GM11168 (cell line): ENCODE data around the gene ANKRD40.

ENCODE experiments used
- in situ Hi-C: fragments of 300-500 bp; cut with MboI; formaldehyde crosslinking; loops from one replicate; pipeline ENCODE4 v1.12.0; 2022; ENCODE audit warnings: low sequenced_read_pairs; ENCODE audit not compliant: unreplicated experiment

Gene ANKRD40

GRCh38 chr17:50675190-50675589 is 32.5 kb downstream of the ANKRD40 start:
- in situ Hi-C loops, result no loop called here

GRCh38 chr17:50672831-50673551 is 34.7 kb downstream of the ANKRD40 start:
- in situ Hi-C loops, result no loop called here

- in situ Hi-C loops, result no loop called here
Observed at GRCh38 chr17:50672071-50672470, 35.6 kb downstream of the ANKRD40 start.

- in situ Hi-C loops, result no loop called here
Observed at GRCh38 chr17:50668838-50669581, 38.7 kb downstream of the ANKRD40 start.

GRCh38 chr17:50668025-50668837 is 39.5 kb downstream of the ANKRD40 start:
- in situ Hi-C loops, result no loop called here

- in situ Hi-C loops, result no loop called here
Observed at GRCh38 chr17:50667259-50668024, 40.3 kb downstream of the ANKRD40 start.

- in situ Hi-C loops, result no loop called here
Observed at GRCh38 chr17:50666316-50666715, 41.4 kb downstream of the ANKRD40 start.

GRCh38 chr17:50665838-50666237 is 41.9 kb downstream of the ANKRD40 start:
- in situ Hi-C loops, result no loop called here

GRCh38 chr17:50664788-50665458 is 42.8 kb downstream of the ANKRD40 start:
- in situ Hi-C loops, result no loop called here

GRCh38 chr17:50663812-50664374 is 43.8 kb downstream of the ANKRD40 start:
- in situ Hi-C loops, result no loop called here

- in situ Hi-C loops, result no loop called here
Observed at GRCh38 chr17:50662632-50663225, 45.0 kb downstream of the ANKRD40 start.

GRCh38 chr17:50661795-50662391 is 45.8 kb downstream of the ANKRD40 start:
- in situ Hi-C loops, result no loop called here

GRCh38 chr17:50661348-50661747 is 46.4 kb downstream of the ANKRD40 start:
- in situ Hi-C loops, result no loop called here

- in situ Hi-C loops, result no loop called here
Observed at GRCh38 chr17:50660887-50661345, 46.8 kb downstream of the ANKRD40 start.

GRCh38 chr17:50660042-50660886 is 47.5 kb downstream of the ANKRD40 start:
- in situ Hi-C loops, result no loop called here

- in situ Hi-C loops, result no loop called here
Observed at GRCh38 chr17:50659179-50659578, 48.5 kb downstream of the ANKRD40 start.

- in situ Hi-C loops, result no loop called here
Observed at GRCh38 chr17:50658616-50659015, 49.1 kb downstream of the ANKRD40 start.

- in situ Hi-C loops, result no loop called here
Observed at GRCh38 chr17:50657627-50658026, 50.1 kb downstream of the ANKRD40 start.
